H1 (cell line): ENCODE measurements around the gene CLEC2D. TPM values are rescaled to one million over a fixed set of nuclear protein-coding genes. Genes with fewer than 3 reads are reported as not detected.

Experiments
- CTCF ChIA-PET: fragments of 300-600 bp; sonication (Branson Sonifier 250); formaldehyde crosslinking; loops from one replicate; lab custom pipeline; 2021; ENCODE audit not compliant: partially characterized antibody; lab: Charles Lee
- POLR2A ChIA-PET: fragments of 300-600 bp; sonication (Branson Sonifier 250); formaldehyde crosslinking; loops from one replicate; lab custom pipeline; 2021; ENCODE audit warnings: inconsistent platforms; ENCODE audit not compliant: partially characterized antibody; lab: Charles Lee
- DNase-seq, 2 experiments: peaks; one replicate each; pipeline versions ENCODE4 v3.0.0 to v3.0.0-alpha.2; 2010 to 2022; ENCODE audit warnings: low spot score in 2 of 2, low read depth in 1 of 2, mixed read lengths in 1 of 2
- FAIRE-seq: peaks from 2 replicates; lab custom pipeline; 2011; peaks lifted over from hg19 to GRCh38; lab: Jason Lieb, UNC
- H2AFZ ChIP-seq: 2 replicates; pipeline ENCODE4 v1.8.1; 2012; ENCODE audit warnings: low read length, inconsistent platforms
- H2AK5ac ChIP-seq: 2 replicates; pipeline ENCODE4 v1.6.1; 2013; ENCODE audit warnings: low read depth, low read length
- H2BK120ac ChIP-seq: replicated peaks from 2 replicates; pipeline ENCODE3; 2013; ENCODE audit warnings: low read depth, low read length, inconsistent platforms
- H2BK12ac ChIP-seq: 2 replicates; pipeline ENCODE4 v1.6.1; 2013; ENCODE audit warnings: low read depth, low read length
- H2BK15ac ChIP-seq: 2 replicates; pipeline ENCODE4 v1.6.1; 2013; ENCODE audit warnings: low read length
- H2BK20ac ChIP-seq: 2 replicates; pipeline ENCODE4 v1.6.1; 2013; ENCODE audit warnings: low read length
- H2BK5ac ChIP-seq: 2 replicates; pipeline ENCODE4 v1.6.1; 2013; ENCODE audit warnings: low read depth, low read length
- H3K14ac ChIP-seq: 2 replicates; pipeline ENCODE4 v1.6.1; 2013; ENCODE audit warnings: inconsistent platforms; ENCODE audit not compliant: insufficient read length
- H3K18ac ChIP-seq: 2 replicates; pipeline ENCODE4 v1.6.1; 2013; ENCODE audit warnings: low read length; ENCODE audit errors: extremely low read depth
- H3K23ac ChIP-seq: 2 replicates; pipeline ENCODE4 v1.6.1; 2013; ENCODE audit warnings: inconsistent platforms; ENCODE audit not compliant: insufficient read length
- H3K23me2 ChIP-seq: 2 replicates; pipeline ENCODE4 v1.6.1; 2013; ENCODE audit warnings: low read depth, low read length
- H3K27ac ChIP-seq: 2 replicates; pipeline ENCODE4 v1.6.1; 2011; ENCODE audit warnings: low read depth, low read length, inconsistent platforms
- H3K27me3 ChIP-seq, 4 experiments: replicated peaks in 1 of 4; 1 replicate in 1 of 4; 2 replicates in 3 of 4; pipeline versions ENCODE4 v1.6.1 to v1.8.1; 2011 to 2013; ENCODE audit warnings: low read length in 3 of 4, mild to moderate bottlenecking in 3 of 4, inconsistent platforms in 2 of 4, mixed read lengths in 2 of 4, moderate library complexity in 1 of 4; ENCODE audit not compliant: control insufficient read depth in 3 of 4, insufficient read depth in 3 of 4; ENCODE audit errors: extremely low read depth in 1 of 4
- H3K36me3 ChIP-seq, 4 experiments: 2 replicates each; pipeline versions ENCODE4 v1.6.1 to v1.8.1; 2011 to 2013; ENCODE audit warnings: mild to moderate bottlenecking in 4 of 4, low read length in 3 of 4, moderate library complexity in 2 of 4, control low read depth in 1 of 4, inconsistent platforms in 1 of 4; ENCODE audit not compliant: insufficient read depth in 4 of 4, control insufficient read depth in 2 of 4
- H3K4ac ChIP-seq: replicated peaks from 2 replicates; pipeline ENCODE3; 2013; ENCODE audit warnings: low read length, low read depth, mixed read lengths, inconsistent platforms; ENCODE audit not compliant: insufficient read length
- H3K4me1 ChIP-seq, 4 experiments: replicated peaks in 1 of 4; 1 replicate in 1 of 4; 2 replicates in 3 of 4; pipeline versions ENCODE4 v1.6.1 to v1.8.1; 2011 to 2013; ENCODE audit warnings: low read length in 3 of 4, inconsistent platforms in 2 of 4, mixed read lengths in 1 of 4; ENCODE audit not compliant: insufficient read depth in 4 of 4, control insufficient read depth in 3 of 4
- H3K4me2 ChIP-seq, 2 experiments: 2 replicates each; pipeline versions ENCODE4 v1.6.1 to v1.8.1; 2011 to 2013; ENCODE audit warnings: low read depth in 2 of 2, low read length in 2 of 2, control low read depth in 1 of 2, inconsistent platforms in 1 of 2, mild to moderate bottlenecking in 1 of 2; ENCODE audit not compliant: insufficient read depth in 1 of 2
- H3K4me3 ChIP-seq, 4 experiments: fragments of 200-600, 300-600 bp in 1 of 4; sonication (generic), shearing (Covaris generic), sonication (Bioruptor Twin) in 1 of 4; 2 replicates each; pipeline versions ENCODE4 v1.5.1 to v1.8.1; 2011 to 2016; ENCODE audit warnings: low read length in 4 of 4, low read depth in 3 of 4, control low read depth in 2 of 4, inconsistent platforms in 2 of 4, mild to moderate bottlenecking in 2 of 4, mixed read lengths in 1 of 4, moderate library complexity in 1 of 4; ENCODE audit not compliant: insufficient read depth in 2 of 4; ENCODE audit errors: extremely low read depth in 1 of 4
- H3K56ac ChIP-seq: replicated peaks from 2 replicates; pipeline ENCODE3; 2013; ENCODE audit warnings: low read depth, mild to moderate bottlenecking, mixed read lengths, low read length, inconsistent platforms; ENCODE audit not compliant: insufficient read length
- H3K79me1 ChIP-seq: 2 replicates; pipeline ENCODE4 v1.6.1; 2013; ENCODE audit warnings: low read depth, low read length, control low read depth
- H3K79me2 ChIP-seq, 2 experiments: 2 replicates each; pipeline versions ENCODE4 v1.6.1 to v1.8.1; 2012 to 2013; ENCODE audit warnings: low read length in 2 of 2, mild to moderate bottlenecking in 2 of 2, inconsistent platforms in 1 of 2; ENCODE audit not compliant: insufficient read depth in 2 of 2, control insufficient read depth in 1 of 2
- H3K9ac ChIP-seq, 4 experiments: replicated peaks in 1 of 4; 1 replicate in 1 of 4; 2 replicates in 3 of 4; pipeline versions ENCODE4 v1.6.1 to v1.8.1; 2011 to 2013; ENCODE audit warnings: low read depth in 3 of 4, low read length in 3 of 4, control low read depth in 2 of 4, mild to moderate bottlenecking in 2 of 4, moderate library complexity in 2 of 4, inconsistent platforms in 1 of 4; ENCODE audit errors: extremely low read depth in 1 of 4
- H3K9me3 ChIP-seq, 2 experiments: 2 replicates each; pipeline versions ENCODE4 v1.6.1 to v1.8.1; 2012 to 2013; ENCODE audit warnings: mild to moderate bottlenecking in 2 of 2, moderate library complexity in 2 of 2, control low read depth in 1 of 2, inconsistent platforms in 1 of 2, low read depth in 1 of 2, low read length in 1 of 2, mixed read lengths in 1 of 2; ENCODE audit not compliant: insufficient read depth in 2 of 2
- H4K20me1 ChIP-seq, 2 experiments: replicated peaks in 1 of 2; 2 replicates each; pipeline versions ENCODE3 to v1.8.1; 2011 to 2013; ENCODE audit warnings: inconsistent platforms in 2 of 2, low read length in 2 of 2, mild to moderate bottlenecking in 1 of 2; ENCODE audit not compliant: insufficient read depth in 2 of 2, control insufficient read depth in 1 of 2
- H4K5ac ChIP-seq: 2 replicates; pipeline ENCODE4 v1.6.1; 2013; ENCODE audit warnings: low read length, low read depth, mixed read lengths, inconsistent platforms; ENCODE audit not compliant: insufficient read length
- H4K8ac ChIP-seq: 2 replicates; pipeline ENCODE4 v1.8.0; 2013; ENCODE audit warnings: mild to moderate bottlenecking, moderate library complexity, low read length, inconsistent platforms; ENCODE audit not compliant: insufficient read depth; ENCODE audit errors: extremely low read depth
- H4K91ac ChIP-seq: replicated peaks from 2 replicates; pipeline ENCODE3; 2013; ENCODE audit warnings: low read length, mixed read lengths, inconsistent platforms; ENCODE audit not compliant: insufficient read length
- CBX8 ChIP-seq: fragments of 300-800, 300-1000 bp; sonication (generic); IDR thresholded peaks from 2 replicates; pipeline ENCODE4 v1.7.1; 2016; ENCODE audit warnings: low read depth, low read length, borderline replicate concordance
- CTBP2 ChIP-seq: IDR thresholded peaks from 2 replicates; pipeline ENCODE4 v1.7.0; 2011; ENCODE audit warnings: borderline replicate concordance, mild to moderate bottlenecking, moderate library complexity, mixed read lengths, low read length; ENCODE audit not compliant: insufficient read depth, insufficient read length
- WGBS, 2 experiments: shearing (Covaris generic) in 1 of 2; methylation state at CpG; one replicate each; pipeline versions ENCODE4 v1.1.6 to v1.1.7; 2013 to 2015; ENCODE audit warnings: low lambda C conversion rate in 2 of 2, mixed read lengths in 2 of 2, inconsistent platforms in 1 of 2, low coverage in 1 of 2, missing lambda C conversion rate in 1 of 2; ENCODE audit not compliant: insufficient replicate concordance in 2 of 2, insufficient coverage in 1 of 2, insufficient read length in 1 of 2; ENCODE audit errors: extremely low coverage in 1 of 2, missing lambda C conversion rate in 1 of 2; 5-methylcytosine and 5-hydroxymethylcytosine counted together
- polyA plus RNA-seq, 7 experiments: library from polyadenylated mRNA; depleted of rRNA in 3 of 7; stranded (reverse) in 5 of 7; unstranded in 2 of 7; fragments of >200 nt in 5 of 7; fragments of 200-250 nt in 2 of 7; gene quantifications; 1 replicate in 5 of 7; 2 replicates in 1 of 7; 4 replicates in 1 of 7; pipeline versions ENCODE4 v1.2.1 to v1.2.3, GENCODE V29; 2011 to 2013; ENCODE audit warnings: missing spikeins in 2 of 7, mixed read lengths in 2 of 7
- total RNA-seq: library from RNA; stranded (reverse); fragmentation: NEBNext Ultra II Directional; extraction: Animal tissue kit (Norgen Biotek cat#: 25700); gene quantifications from 2 replicates; pipeline ENCODE4 v1.2.1, GENCODE V29; 2021

The CLEC2D gene
- total and polyA plus RNA-seq, 2 of the 8 experiments (the other 6 are each of a cell fraction or from before 2014, with no cell fraction given): 4.2 to 6.2 TPM

DNA sequence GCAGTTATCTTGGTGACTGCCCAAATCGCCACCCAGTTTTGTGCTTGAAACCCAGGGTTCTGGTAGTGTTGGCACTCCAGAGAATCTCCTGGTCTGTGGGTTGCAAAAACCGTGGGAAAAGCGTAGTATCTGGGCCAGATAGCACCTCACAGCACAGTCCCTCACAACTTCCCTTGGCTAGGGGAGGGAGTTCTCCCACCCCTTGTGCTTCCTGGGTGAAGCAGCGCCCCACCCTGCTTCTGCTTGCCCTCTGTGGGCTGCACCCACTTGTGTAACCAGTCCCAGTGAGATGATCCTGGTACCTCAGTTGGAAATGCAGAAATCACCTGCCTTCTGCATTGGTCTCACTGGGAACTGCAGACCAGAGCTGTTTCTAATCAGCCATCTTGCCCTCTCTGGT, 16.4 kb downstream of the CLEC2D start:
- CTCF ChIA-PET: interaction anchor here (1.0 kb wide), 1 partner anchor 22 kb away, joined by 3 read pairs; no protein-coding TSS in a partner anchor
- Histone ChIP-seq H3K79me1 (no peaks in the 10 kb centered on the region), H4K8ac (no peak overlapping the region), H3K9ac (no peak overlapping the region), H2AK5ac (no peak overlapping the region), H3K9me3 (no peaks in the 10 kb centered on the region; a peak in 1 of 4 replicates), H2BK120ac (no peak overlapping the region), H3K36me3 (peaks cover 0 to 14% (median 4%) of the 10 kb centered on the region in 4 experiments; a peak in 4 of 8 replicates), H3K23me2 (no peaks in the 10 kb centered on the region), H3K27ac (no peak overlapping the region), H4K91ac (no peak overlapping the region), H3K27me3 (no peaks in the 10 kb centered on the region), H3K14ac (no peak overlapping the region), H2BK5ac (no peak overlapping the region), H2BK20ac (no peak overlapping the region), H4K20me1 (no peaks in the 10 kb centered on the region), H3K79me2 (no peaks in the 10 kb centered on the region), H3K4me2 (no peak overlapping the region), H4K5ac (no peak overlapping the region), H2BK15ac (no peak overlapping the region), H3K23ac (no peak overlapping the region), H2AFZ (no peak overlapping the region), H2BK12ac (no peak overlapping the region), H3K56ac (no peak overlapping the region), H3K4me3 (no peak overlapping the region), H3K4me1 (peaks cover 0 to 2% (median 0%) of the 10 kb centered on the region in 4 experiments; a peak in 1 of 7 replicates), H3K4ac (no peak overlapping the region), H3K18ac (no peak overlapping the region)
- FAIRE-seq: no peak
- POLR2A ChIA-PET: no interaction called here
- WGBS, 2 experiments: 88% methylated on average over 4 of the region's 4 CpGs; no CpG with 5 or more reads in 1 of the 2 experiments
- DNase-seq: no peak
- TF ChIP-seq CTBP2 (no peak), CBX8 (no peak)
